ENCODE measurements around the gene SS18.

GRCh38 chr18:26090130-26091046, at the start of gene SS18:
- TF ChIP-seq RARB (CRISPR knock-in tag; IDR thresholded peaks at IDR 0.05) (no peak), ARNTL (CRISPR knock-in tag; IDR thresholded peaks at IDR 0.05; ENCODE audit: borderline replicate concordance, low read depth) (no peak), PATZ1 (CRISPR knock-in tag; IDR thresholded peaks at IDR 0.05; ENCODE audit: borderline replicate concordance) (no peak), ZNF70 (CRISPR knock-in tag; IDR thresholded peaks at IDR 0.05) (no peak), TCF4 (CRISPR knock-in tag; IDR thresholded peaks at IDR 0.05; ENCODE audit: borderline replicate concordance) (no peak), CREB5 (CRISPR knock-in tag; IDR thresholded peaks at IDR 0.05; ENCODE audit: low read depth) (no peak), ZNF565 (CRISPR knock-in tag; conservative IDR thresholded peaks at IDR 0.05; ENCODE audit: low read depth) (no peak), TSHZ2 (CRISPR knock-in tag; IDR thresholded peaks at IDR 0.05) (no peak; the same call in 1 of the 2 replicates), POU6F1 (CRISPR knock-in tag; IDR thresholded peaks at IDR 0.05; ENCODE audit: borderline replicate concordance, low read depth) (no peak), PPARA (CRISPR knock-in tag; IDR thresholded peaks at IDR 0.05; ENCODE audit: borderline replicate concordance) (no peak), BACH2 (CRISPR knock-in tag; IDR thresholded peaks at IDR 0.05; ENCODE audit: borderline replicate concordance) (no peak), ISL1 (CRISPR knock-in tag; IDR thresholded peaks at IDR 0.05) (no peak)

Measured in SK-N-SH treated with all-trans-retinoic acid at 6 μM for 48 hours (cell line).